IMR-90 (cell line): ENCODE data around the gene STRN4. TPM values are rescaled to one million over a fixed set of nuclear protein-coding genes. Genes with fewer than 3 reads are reported as not detected.

ENCODE experiments used
- NFE2L2 ChIP-seq: fragments of 150-350 bp; IDR thresholded peaks from 2 replicates; pipeline ENCODE4 v1.6.1; 2016; ENCODE audit warnings: low read depth, mild to moderate bottlenecking, low read length
- SMC3 ChIP-seq: fragments of 150-350 bp; IDR thresholded peaks from 2 replicates; pipeline ENCODE4 v1.6.1; 2016; ENCODE audit warnings: low read depth, mild to moderate bottlenecking, antibody characterized with exemption, low read length, moderate library complexity
- polyA plus RNA-seq, 3 experiments: library from polyadenylated mRNA; depleted of rRNA; stranded (reverse); fragments of >200 nt; gene quantifications; 2 replicates each; pipeline ENCODE4 v1.2.3, GENCODE V29; 2012; ENCODE audit warnings: low replicate concordance in 1 of 3
- total RNA-seq: library from RNA; depleted of rRNA; stranded (reverse); fragments of >200 nt; gene quantifications from 2 replicates; pipeline ENCODE4 v1.2.3, GENCODE V29; 2012
- TF ChIP-seq, protein P1 (sequence below): fragments of 150-350 bp; IDR thresholded peaks from 2 replicates; pipeline ENCODE4 v1.6.1; 2016; ENCODE audit warnings: low read depth, mild to moderate bottlenecking, low read length, moderate library complexity, borderline replicate concordance

STRN4 gene
- total and polyA plus RNA-seq, 2 of the 4 experiments (the other 2 are of a cell fraction), result 36.7 to 112 TPM

DNA sequence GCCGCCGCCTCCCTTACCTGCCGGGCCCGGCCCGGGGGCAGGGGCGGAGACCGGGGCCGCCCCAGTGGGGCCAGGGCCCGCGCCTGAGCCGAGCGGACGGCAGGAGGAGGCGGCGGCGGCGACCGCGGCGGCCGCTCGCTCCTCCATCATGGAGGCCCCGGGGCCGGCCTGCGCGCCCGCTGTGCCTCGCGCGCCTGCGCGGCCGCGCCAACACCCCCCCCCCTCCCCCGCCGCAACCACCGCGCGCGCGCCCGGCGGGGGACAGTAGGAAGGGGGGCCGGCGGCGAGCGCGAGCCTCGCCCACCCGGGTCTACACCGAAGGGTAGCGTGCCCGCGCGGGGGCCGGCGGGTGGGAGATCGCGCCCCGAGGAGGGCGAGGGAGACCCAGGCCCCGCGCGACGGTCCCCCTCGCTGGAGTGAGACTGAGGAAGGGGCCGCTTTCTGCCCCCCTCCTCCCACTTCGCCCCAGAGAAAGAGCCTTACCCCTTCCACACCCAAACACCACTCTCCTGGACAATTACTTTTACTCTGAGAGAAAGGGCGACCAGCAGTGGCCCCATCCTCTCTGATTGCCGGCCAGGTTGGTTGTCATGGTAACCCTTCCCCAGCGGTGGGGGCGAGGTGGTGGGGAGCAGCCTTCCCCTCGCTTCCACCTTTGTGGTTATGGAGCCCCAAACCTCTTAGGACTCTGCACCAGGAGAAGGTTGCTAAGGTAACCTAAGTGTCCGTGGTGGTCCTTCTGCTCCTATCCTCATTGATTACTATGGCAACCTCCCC lies at the start of gene STRN4 (continued):
- TF ChIP-seq SMC3, result no peak
- no peak for TF ChIP-seq NFE2L2
- TF ChIP-seq, protein P1, sequence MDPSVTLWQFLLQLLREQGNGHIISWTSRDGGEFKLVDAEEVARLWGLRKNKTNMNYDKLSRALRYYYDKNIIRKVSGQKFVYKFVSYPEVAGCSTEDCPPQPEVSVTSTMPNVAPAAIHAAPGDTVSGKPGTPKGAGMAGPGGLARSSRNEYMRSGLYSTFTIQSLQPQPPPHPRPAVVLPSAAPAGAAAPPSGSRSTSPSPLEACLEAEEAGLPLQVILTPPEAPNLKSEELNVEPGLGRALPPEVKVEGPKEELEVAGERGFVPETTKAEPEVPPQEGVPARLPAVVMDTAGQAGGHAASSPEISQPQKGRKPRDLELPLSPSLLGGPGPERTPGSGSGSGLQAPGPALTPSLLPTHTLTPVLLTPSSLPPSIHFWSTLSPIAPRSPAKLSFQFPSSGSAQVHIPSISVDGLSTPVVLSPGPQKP, result no peak
